HCT116 (cell line): ENCODE results near the gene ATG2B. TPM values are rescaled to one million over a fixed set of nuclear protein-coding genes. Genes with fewer than 3 reads are reported as not detected.
"Not testable (repeated sequence)": the region's sequence is repeated elsewhere in the genome, so short reads cannot be mapped to it uniquely, and the experiment has no call there.

Source experiments
- ATAC-seq: fragments of 200-7000 bp; cut with Tn5 transposase; 2 replicates; pipeline ENCODE4 v1.9.1; 2020; ENCODE audit warnings: mild to moderate bottlenecking, moderate library complexity
- BruUV-seq: library from RNA; stranded (reverse); fragments of 400-500 nt; replicated peaks from 2 replicates; lab custom pipeline; 2021; lab: Mats Ljungman, UMichigan
- CTCF ChIA-PET: fragments of 300-600 bp; sonication (Branson Sonifier 250); formaldehyde crosslinking; loops from one replicate; lab custom pipeline; 2021; ENCODE audit warnings: antibody characterized with exemption; lab: Charles Lee
- POLR2A ChIA-PET: fragments of 300-600, 350-600 bp; sonication (Branson Sonifier 250); formaldehyde crosslinking; loops from one replicate; lab custom pipeline; 2021; ENCODE audit warnings: antibody characterized with exemption; lab: Charles Lee
- RAD21 ChIA-PET, 2 experiments: fragments of 300-600 bp; sonication (Branson Sonifier 250); formaldehyde crosslinking; loops; one replicate each; lab custom pipeline; 2023; ENCODE audit warnings: low total read pairs in 2 of 2; ENCODE audit not compliant: uncharacterized antibody in 2 of 2, unreplicated experiment in 2 of 2, low non-redundant PET in 1 of 2; lab: Charles Lee
- DNase-seq: peaks from one replicate; pipeline ENCODE4 v3.0.0-alpha.2; 2010; ENCODE audit warnings: low read depth, low spot score
- H2AFZ ChIP-seq: fragments of 200-600 bp; shearing (Covaris generic), sonication (generic); 2 replicates; pipeline ENCODE4 v1.6.1; 2017; ENCODE audit warnings: low read depth, mixed run types, mixed read lengths, antibody characterized with exemption, low read length; ENCODE audit not compliant: poor library complexity, severe bottlenecking
- H3K27ac ChIP-seq: 2 replicates; pipeline ENCODE4 v1.5.1; 2012; ENCODE audit warnings: low read depth, low read length
- H3K27me3 ChIP-seq: fragments of 200-600 bp; sonication (generic); 2 replicates; pipeline ENCODE4 v1.6.1; 2016; ENCODE audit warnings: mixed run types, low read length, mixed read lengths; ENCODE audit not compliant: insufficient read depth
- H3K36me3 ChIP-seq, 2 experiments: fragments of 200-500 bp in 1 of 2; fragments of 200-600 bp in 1 of 2; sonication (Bioruptor generic) in 1 of 2; sonication (generic) in 1 of 2; 2 replicates each; pipeline versions ENCODE4 v1.5.1 to v1.6.1; 2014 to 2016; ENCODE audit warnings: low read length in 2 of 2, inconsistent platforms in 1 of 2, mixed read lengths in 1 of 2, mixed run types in 1 of 2; ENCODE audit not compliant: insufficient read depth in 2 of 2, control insufficient read depth in 1 of 2
- H3K4me1 ChIP-seq, 2 experiments: fragments of 200-600 bp in 1 of 2; sonication (generic) in 1 of 2; 2 replicates each; pipeline versions ENCODE4 v1.5.1 to v1.6.1; 2012 to 2017; ENCODE audit warnings: low read length in 2 of 2, inconsistent platforms in 1 of 2, mild to moderate bottlenecking in 1 of 2, mixed read lengths in 1 of 2, mixed run types in 1 of 2, moderate library complexity in 1 of 2; ENCODE audit not compliant: insufficient read depth in 2 of 2, control insufficient read depth in 1 of 2
- H3K4me2 ChIP-seq: fragments of 200-600 bp; sonication (generic); 2 replicates; pipeline ENCODE4 v1.6.1; 2017; ENCODE audit warnings: mixed run types, low read length, mixed read lengths
- H3K4me3 ChIP-seq, 2 experiments: fragments of 200-600 bp in 1 of 2; sonication (generic) in 1 of 2; replicated peaks in 1 of 2; 2 replicates each; pipeline ENCODE4 v1.5.1; 2011 to 2016; ENCODE audit warnings: low read length in 2 of 2, control low read depth in 1 of 2, low read depth in 1 of 2, mild to moderate bottlenecking in 1 of 2, mixed read lengths in 1 of 2, mixed run types in 1 of 2
- H3K79me2 ChIP-seq: fragments of 200-600 bp; sonication (generic); 2 replicates; pipeline ENCODE4 v1.6.1; 2017; ENCODE audit warnings: mild to moderate bottlenecking, mixed run types, low read length, moderate library complexity, mixed read lengths; ENCODE audit not compliant: insufficient read depth
- H3K9ac ChIP-seq: fragments of 200-600 bp; sonication (generic); 2 replicates; pipeline ENCODE4 v1.6.1; 2016; ENCODE audit warnings: low read length, mixed read lengths
- H3K9me2 ChIP-seq: fragments of 200-600 bp; sonication (generic), shearing (Covaris generic); 2 replicates; pipeline ENCODE4 v1.6.1; 2017; ENCODE audit warnings: mixed run types, mild to moderate bottlenecking, moderate library complexity; ENCODE audit not compliant: insufficient read depth
- H3K9me3 ChIP-seq, 2 experiments: fragments of 200-500 bp in 1 of 2; fragments of 200-600 bp in 1 of 2; sonication (Bioruptor generic) in 1 of 2; sonication (generic) in 1 of 2; 2 replicates each; pipeline ENCODE4 v1.6.1; 2014 to 2017; ENCODE audit warnings: low read length in 2 of 2, mixed read lengths in 2 of 2, inconsistent platforms in 1 of 2, low read depth in 1 of 2, mild to moderate bottlenecking in 1 of 2, mixed run types in 1 of 2, moderate library complexity in 1 of 2; ENCODE audit not compliant: control insufficient read depth in 1 of 2, insufficient read depth in 1 of 2
- H4K20me1 ChIP-seq: fragments of 200-600 bp; sonication (generic), shearing (Covaris generic); 2 replicates; pipeline ENCODE4 v1.6.1; 2017; ENCODE audit warnings: mixed run types, mild to moderate bottlenecking, moderate library complexity; ENCODE audit not compliant: insufficient read depth
- CBX3 ChIP-seq: IDR thresholded peaks from 2 replicates; pipeline ENCODE4 v1.6.1; 2012; ENCODE audit warnings: low read depth
- EGR1 ChIP-seq: IDR thresholded peaks from 2 replicates; pipeline ENCODE4 v1.6.1; 2012; ENCODE audit warnings: low read depth
- EZH2 ChIP-seq: fragments of 200-600 bp; sonication (generic); IDR thresholded peaks from 2 replicates; pipeline ENCODE4 v1.6.1; 2017; ENCODE audit warnings: antibody characterized with exemption, mixed run types
- JUND ChIP-seq: IDR thresholded peaks from 2 replicates; pipeline ENCODE4 v1.6.1; 2012
- SIN3A ChIP-seq: IDR thresholded peaks from 2 replicates; pipeline ENCODE4 v1.6.1; 2012; ENCODE audit warnings: low read depth
- SP1 ChIP-seq: IDR thresholded peaks from 2 replicates; pipeline ENCODE4 v1.6.1; 2012; ENCODE audit warnings: low read depth
- ZFX ChIP-seq: fragments of 450-650 bp; IDR thresholded peaks from 2 replicates; pipeline ENCODE4 v1.6.1; 2017
- intact Hi-C: fragments of 100-400 bp; cut with micrococcal nuclease; formaldehyde crosslinking; loops from 2 replicates; pipeline ENCODE4 v1.10.0; 2022
- total RNA-seq: library from RNA; stranded (reverse); gene quantifications from one replicate; pipeline ENCODE4 v1.2.1, GENCODE V29; 2021; ENCODE audit not compliant: unreplicated experiment
- TF ChIP-seq, protein P1 (sequence below): IDR thresholded peaks from 2 replicates; pipeline ENCODE4 v1.6.1; 2012

ATG2B gene
- total RNA-seq, 1 experiment from 2014 or later = 6.4 TPM

- ChIA-PET CTCF (no interaction called here), POLR2A (no interaction called here)
- H3K9me2 ChIP-seq = no peaks in the 10 kb centered on the region
- no peaks in the 10 kb centered on the region for H4K20me1 ChIP-seq
- H3K9me3 ChIP-seq = no peaks in the 10 kb centered on the region
- H3K36me3 ChIP-seq = no peaks in the 10 kb centered on the region
- H3K79me2 ChIP-seq = no peaks in the 10 kb centered on the region
- ATAC-seq = no peak
- no peak overlapping the region for H2AFZ ChIP-seq
- TF ChIP-seq, protein P1, sequence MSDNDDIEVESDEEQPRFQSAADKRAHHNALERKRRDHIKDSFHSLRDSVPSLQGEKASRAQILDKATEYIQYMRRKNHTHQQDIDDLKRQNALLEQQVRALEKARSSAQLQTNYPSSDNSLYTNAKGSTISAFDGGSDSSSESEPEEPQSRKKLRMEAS = no peak
- no peak for TF ChIP-seq CBX3
- no peak for TF ChIP-seq SP1
- no peak for TF ChIP-seq ZFX
- no peak for TF ChIP-seq EZH2
- no peak for TF ChIP-seq SIN3A
- TF ChIP-seq EGR1 = no peak
- no peak for TF ChIP-seq JUND
- TF ChIP-seq, all 23 proteins: peak for 0
- Histone ChIP-seq H3K27ac (no peak overlapping the region), H3K4me1 (no peaks in the 10 kb centered on the region), H3K9ac (no peak overlapping the region), H3K27me3 (no peaks in the 10 kb centered on the region), H3K4me3 (no peak overlapping the region), H3K4me2 (no peak overlapping the region)
- no peak for DNase-seq
- intact Hi-C loops = no loop called here
- RAD21 ChIA-PET = no interaction called here
- no TSS peak for BruUV-seq
Measured at GRCh38 chr14:96245710-96246538, 117.2 kb downstream of the ATG2B start.

DNA sequence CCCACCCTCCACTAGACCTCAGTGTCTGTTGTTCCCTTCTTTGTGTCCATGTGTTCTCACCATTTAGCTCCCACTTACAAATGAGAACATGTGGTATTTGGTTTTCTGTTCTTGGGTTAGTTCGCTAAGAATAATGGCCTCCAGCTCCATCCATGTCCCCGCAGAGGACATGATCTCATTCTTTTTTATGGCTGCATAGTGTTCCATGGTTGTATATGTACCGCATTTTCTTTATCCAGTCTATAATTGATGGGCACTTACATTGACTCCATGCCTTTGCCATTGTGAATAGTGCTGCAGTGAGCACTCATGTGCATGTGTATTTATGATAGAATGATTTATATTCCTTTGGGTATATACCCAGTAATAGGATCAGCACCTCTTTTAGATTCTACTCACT, 118.1 kb downstream of the ATG2B start:
- H4K20me1 ChIP-seq, ATAC-seq, H3K9me2 ChIP-seq, H3K9ac ChIP-seq, BruUV-seq, H3K27me3 ChIP-seq, H3K79me2 ChIP-seq, RAD21 ChIA-PET, H3K36me3 ChIP-seq, H2AFZ ChIP-seq, DNase-seq, H3K4me2 ChIP-seq, H3K9me3 ChIP-seq, intact Hi-C loops, H3K4me1 ChIP-seq, POLR2A ChIA-PET, H3K4me3 ChIP-seq, CTCF ChIA-PET, H3K27ac ChIP-seq: not testable (repeated sequence)
